HG03103 (cell line): ENCODE results near the gene PLEKHG1.
A peak's percentile ranks its signal among the peaks of the same experiment; 100 is the strongest.

Experiments
- ATAC-seq: cut with Tn5 transposase; IDR thresholded peaks from one replicate; pipeline ENCODE4 v1.9.1; 2021; ENCODE audit warnings: low read depth; ENCODE audit not compliant: unreplicated experiment

Gene PLEKHG1

GRCh38 chr6:150588888-150589499 is 10.7 kb upstream of the PLEKHG1 start:
- no peak for ATAC-seq

- ATAC-seq, result no peak
Observed at GRCh38 chr6:150589852-150590251, 9.8 kb upstream of the PLEKHG1 start.

GRCh38 chr6:150590446-150590845 is 9.2 kb upstream of the PLEKHG1 start:
- no peak for ATAC-seq

- no peak for ATAC-seq
Observed at GRCh38 chr6:150592377-150592995, 7.2 kb upstream of the PLEKHG1 start.

- ATAC-seq, result no peak
Observed at GRCh38 chr6:150593119-150593518, 6.6 kb upstream of the PLEKHG1 start.

- no peak for ATAC-seq
Observed at GRCh38 chr6:150596439-150596838, 3.2 kb upstream of the PLEKHG1 start.

- ATAC-seq, result no peak
Observed at GRCh38 chr6:150598401-150598800, 1.3 kb upstream of the PLEKHG1 start.

GRCh38 chr6:150598858-150599198 is 857 bp upstream of the PLEKHG1 start:
- no peak for ATAC-seq

GRCh38 chr6:150600010-150600300 is 270 bp downstream of the PLEKHG1 start:
- peak; percentile 23 for ATAC-seq

GRCh38 chr6:150600301-150601017 is 774 bp downstream of the PLEKHG1 start:
- ATAC-seq, result peak; percentile 52

- ATAC-seq, result no peak
Observed at GRCh38 chr6:150601439-150601838, 1.8 kb downstream of the PLEKHG1 start.

GRCh38 chr6:150603176-150603575 is 3.5 kb downstream of the PLEKHG1 start:
- ATAC-seq, result no peak

- no peak for ATAC-seq
Observed at GRCh38 chr6:150604467-150604866, 4.8 kb downstream of the PLEKHG1 start.

- ATAC-seq, result no peak
Observed at GRCh38 chr6:150605333-150605732, 5.6 kb downstream of the PLEKHG1 start.

GRCh38 chr6:150606168-150606591 is 6.5 kb downstream of the PLEKHG1 start:
- no peak for ATAC-seq

GRCh38 chr6:150606647-150607328 is 7.1 kb downstream of the PLEKHG1 start:
- ATAC-seq, result no peak

GRCh38 chr6:150607329-150607650 is 7.6 kb downstream of the PLEKHG1 start:
- ATAC-seq, result no peak

- ATAC-seq, result no peak
Observed at GRCh38 chr6:150610584-150610983, 10.9 kb downstream of the PLEKHG1 start.

GRCh38 chr6:150613269-150613668 is 13.6 kb downstream of the PLEKHG1 start:
- ATAC-seq, result no peak

GRCh38 chr6:150615967-150616366 is 16.3 kb downstream of the PLEKHG1 start:
- no peak for ATAC-seq

GRCh38 chr6:150616586-150616985 is 16.9 kb downstream of the PLEKHG1 start:
- no peak for ATAC-seq

GRCh38 chr6:150617062-150617461 is 17.4 kb downstream of the PLEKHG1 start:
- ATAC-seq, result no peak
